NCI-H2107 treated with DMSO at 0.1 percent for 48 hours (cell line): ENCODE data around the gene CEP131.

Experiments
- DNase-seq: peaks from one replicate; lab custom pipeline; 2025; ENCODE audit not compliant: unreplicated experiment; lab: John Stamatoyannopoulos, UW

CEP131 gene

DNA sequence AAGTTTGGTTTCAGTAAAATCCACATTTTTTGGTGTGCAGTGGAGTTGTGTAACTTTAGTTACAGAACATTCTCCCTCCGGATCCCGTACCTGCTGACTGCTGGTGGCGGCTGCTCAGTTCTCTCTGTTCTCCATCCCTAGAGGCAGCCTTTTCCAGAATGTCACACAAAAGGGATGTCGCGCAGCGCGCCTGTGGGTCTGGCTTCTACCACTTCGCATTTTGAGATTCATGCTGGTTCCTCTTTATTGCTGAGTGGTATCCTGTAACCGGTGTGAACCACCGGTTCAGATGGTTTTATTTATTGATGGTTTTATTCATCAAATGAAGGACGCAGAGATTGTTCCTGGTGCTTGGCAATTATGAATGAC lies 981 bp upstream of the CEP131 start:
- peak; percentile 31 for DNase-seq

DNA sequence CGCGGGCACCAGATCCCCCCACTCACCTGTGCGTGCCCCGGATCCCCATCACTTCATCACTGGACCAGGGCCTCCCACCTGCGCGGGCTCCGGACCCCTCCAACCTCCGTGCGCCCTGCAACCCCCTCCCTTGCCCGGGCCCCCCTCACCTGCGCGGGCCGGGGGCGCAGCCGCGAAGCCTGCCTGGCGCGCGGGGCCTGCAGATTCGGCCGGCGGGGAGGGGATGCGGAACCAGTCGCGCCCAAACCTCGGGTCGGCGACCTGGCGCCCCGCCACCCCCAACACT lies 202 bp downstream of the CEP131 start:
- no peak for DNase-seq

DNA sequence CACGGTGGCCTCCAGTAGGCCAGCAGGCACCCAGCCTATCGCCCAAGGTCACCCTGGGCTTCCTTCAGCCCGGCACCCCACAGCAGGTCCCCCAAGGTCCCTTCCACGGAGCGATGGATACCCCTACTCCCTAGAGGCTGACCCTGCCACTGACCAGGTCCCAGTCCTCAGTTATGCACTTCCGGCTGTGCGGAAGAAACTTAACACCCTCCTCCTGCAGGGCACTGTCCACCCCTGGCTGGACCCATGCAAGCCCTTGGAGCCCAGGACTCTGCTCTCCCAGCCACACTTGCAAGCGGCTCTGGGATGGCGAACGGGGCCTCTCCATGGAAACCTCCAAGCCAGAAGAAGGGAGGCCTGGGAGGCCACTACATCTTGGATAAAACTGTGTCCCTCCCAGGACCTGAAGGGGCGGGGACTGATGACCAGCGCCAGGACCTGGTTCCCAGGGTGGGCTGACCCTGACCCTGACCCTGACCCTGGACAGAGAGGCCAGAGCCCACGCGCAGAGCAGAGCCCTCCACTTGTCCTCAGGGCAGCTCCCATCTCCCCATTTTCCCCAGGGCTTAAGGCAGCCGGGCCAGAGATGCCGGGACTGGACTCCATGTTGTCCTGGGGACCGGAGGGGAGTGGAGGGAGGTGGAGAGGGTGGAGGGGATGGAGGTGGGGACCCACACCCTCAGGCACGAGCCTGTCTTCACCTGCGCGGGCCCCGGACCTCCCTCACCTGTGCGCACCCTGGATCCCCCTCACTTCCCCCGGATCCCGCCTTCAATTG lies 734 bp downstream of the CEP131 start:
- no peak for DNase-seq

DNA sequence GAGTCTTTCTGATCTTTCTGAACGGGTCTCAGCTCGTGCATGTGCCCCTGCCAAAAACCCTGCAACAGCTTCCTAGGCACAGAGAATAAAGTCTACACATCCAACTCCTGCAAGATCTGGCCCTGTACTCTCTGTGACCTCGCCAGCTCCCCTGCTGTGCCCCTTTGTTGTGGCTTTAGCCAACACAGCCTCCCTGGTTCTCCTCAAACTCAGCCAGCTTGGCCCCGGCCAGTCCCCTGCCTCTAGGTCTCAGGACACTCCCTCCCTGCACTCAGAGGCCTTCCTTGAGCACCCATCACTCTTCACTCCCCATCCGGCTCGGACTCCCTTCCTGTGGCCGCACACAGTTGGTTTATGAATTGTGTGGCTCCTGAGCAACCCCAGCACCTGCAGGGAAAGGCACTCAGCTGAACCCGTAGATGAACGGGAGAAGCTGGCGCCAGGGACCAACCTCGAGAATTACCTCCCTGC lies 1.4 kb downstream of the CEP131 start:
- DNase-seq, result no peak

DNA sequence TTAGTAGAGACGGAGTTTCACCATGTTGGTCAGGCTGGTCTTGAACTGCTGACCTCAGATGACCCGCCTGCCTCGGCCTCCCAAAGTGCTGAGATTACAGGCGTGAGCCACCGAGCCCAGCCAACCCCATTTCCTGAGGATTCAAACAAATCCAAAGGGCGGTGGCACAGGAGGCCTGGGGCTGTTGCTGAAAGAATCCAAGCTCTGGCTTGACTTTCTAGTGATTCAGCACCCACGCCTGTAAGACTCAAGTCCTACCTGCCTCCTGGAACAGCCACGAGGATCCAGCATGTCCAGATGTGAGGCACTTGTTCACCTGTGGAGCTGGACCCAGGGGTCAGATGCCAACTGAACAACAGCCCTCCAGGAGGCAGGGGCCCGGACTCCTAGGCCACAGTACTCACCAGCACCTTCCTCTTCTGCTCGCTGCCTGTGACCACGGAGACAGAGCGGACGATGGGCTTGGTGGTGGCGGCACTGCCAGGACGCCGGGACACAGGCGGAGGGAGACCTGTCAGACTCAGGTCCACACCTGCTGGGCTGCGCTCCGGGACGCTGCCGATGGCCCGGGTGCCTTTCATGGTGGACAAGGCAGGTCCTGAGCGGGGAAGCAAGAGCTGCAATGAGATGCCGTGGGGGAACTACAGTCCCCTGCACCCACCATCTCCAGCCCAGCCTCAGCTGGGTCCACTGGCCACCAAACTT lies 3.1 kb downstream of the CEP131 start:
- no peak for DNase-seq

DNA sequence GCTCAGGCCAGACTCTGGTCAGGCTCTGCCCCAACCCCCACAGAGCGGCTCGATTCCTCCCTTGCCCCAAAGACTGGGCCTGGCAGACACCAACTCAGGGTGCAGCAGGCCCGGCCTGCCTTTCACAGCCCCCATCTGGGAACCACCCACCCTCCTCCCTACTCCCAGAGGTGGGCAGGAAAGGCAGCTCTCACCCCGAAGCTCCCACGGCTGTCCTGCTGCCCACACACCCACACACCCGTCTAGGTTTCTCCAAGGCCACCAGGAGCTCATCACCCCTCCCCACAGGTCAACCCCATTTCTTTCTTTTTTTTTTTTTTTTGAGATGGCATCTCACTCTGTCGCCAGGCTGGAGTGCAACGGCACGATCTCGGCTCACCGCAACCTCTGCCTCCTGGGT lies 3.8 kb downstream of the CEP131 start:
- DNase-seq, result no peak

DNA sequence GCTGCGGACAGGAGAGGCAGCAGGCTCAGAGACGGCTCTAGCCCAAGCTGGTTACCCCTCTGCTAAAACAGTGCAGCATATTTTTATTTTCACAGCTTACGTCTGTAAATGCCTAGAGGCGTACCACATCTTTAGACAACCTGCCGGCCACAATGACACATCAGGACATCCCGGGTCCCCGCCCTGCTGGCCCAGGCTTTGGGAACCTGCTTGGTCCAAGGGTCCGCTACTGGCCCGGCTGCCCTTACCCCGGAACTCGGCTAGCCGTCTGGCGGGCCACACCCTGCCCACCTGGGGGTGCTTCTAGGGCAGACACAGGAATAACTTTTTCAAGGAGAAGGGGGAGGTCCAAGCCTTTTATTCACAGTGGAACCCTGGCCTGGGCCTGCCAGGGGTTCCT lies 4.3 kb downstream of the CEP131 start:
- DNase-seq, result no peak

DNA sequence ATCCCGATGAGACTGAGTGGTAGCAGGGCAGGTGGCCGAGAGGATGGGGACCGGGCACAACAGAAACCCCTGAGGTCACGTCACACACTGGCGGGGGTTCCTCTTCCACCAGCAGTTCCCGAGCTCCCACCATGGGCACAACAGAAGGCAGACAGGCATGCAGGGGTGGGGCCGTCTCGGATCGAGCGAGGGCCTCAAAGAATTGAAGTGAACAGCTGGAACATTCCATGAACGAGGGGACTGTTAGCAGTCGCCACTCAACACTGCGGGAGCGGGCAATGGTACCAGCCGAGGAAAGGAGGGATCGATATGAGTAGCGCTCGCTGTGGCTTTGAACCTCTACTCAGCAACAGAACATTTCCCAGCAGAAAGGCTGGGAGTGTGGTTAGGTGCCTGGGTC lies 5.3 kb downstream of the CEP131 start:
- no peak for DNase-seq

DNA sequence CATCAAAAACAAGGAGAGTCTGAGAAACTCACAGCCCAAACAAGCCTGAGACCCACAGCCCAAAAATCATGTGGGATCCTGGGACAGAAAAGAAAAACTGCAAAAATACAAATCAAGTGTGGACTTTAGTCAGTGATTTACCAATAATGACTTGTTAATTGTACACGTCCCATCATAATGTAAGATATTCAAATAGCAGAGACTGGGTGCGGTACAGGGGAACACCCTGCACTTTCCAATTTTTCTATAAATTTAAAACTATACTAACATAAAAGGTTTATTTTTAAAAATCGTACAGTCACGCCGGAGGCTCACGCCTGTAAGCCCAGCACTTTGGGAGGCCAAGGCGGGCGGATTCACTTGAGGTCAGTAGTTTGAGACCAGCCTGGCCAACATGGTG lies 8.8 kb downstream of the CEP131 start:
- DNase-seq, result no peak

DNA sequence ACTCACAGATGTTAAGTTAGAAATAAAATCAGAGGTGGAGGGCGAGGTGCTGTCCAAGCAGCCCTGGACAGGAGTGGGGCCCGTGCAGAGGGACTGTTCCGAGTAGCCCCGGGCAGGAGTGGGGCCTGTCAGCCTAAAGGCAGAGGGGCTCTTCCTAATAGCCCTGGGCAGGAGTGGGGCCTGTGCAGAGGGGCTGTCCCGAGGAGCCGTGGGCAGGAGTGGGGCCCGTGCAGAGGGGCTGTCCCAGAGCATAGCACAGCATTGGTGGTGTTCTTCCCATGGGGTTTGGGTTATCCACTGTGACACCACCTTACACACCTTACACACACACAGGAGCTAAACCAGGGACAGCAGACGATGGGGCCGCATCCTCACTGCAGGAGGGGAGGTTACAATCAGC lies 10.4 kb downstream of the CEP131 start:
- no peak for DNase-seq

DNA sequence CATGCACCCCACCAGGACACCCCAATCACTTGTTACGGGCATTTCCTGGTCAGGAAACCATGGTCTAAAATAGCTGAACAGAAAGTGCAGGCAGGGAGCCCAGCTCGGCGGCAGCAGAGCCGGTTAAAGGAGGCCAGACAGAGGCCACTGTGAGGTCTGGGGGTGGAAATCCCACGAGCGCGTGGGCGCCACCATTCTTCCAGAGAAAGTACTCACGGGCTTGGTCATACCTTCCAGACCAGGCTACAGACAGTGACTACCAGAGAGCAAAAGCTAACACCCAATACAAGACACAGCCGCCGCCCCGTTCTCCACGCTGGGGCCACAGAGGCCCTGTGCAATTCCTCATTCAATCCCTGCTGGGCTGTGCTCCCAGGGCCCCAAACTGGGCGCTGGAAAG lies 11.9 kb downstream of the CEP131 start:
- DNase-seq, result no peak

DNA sequence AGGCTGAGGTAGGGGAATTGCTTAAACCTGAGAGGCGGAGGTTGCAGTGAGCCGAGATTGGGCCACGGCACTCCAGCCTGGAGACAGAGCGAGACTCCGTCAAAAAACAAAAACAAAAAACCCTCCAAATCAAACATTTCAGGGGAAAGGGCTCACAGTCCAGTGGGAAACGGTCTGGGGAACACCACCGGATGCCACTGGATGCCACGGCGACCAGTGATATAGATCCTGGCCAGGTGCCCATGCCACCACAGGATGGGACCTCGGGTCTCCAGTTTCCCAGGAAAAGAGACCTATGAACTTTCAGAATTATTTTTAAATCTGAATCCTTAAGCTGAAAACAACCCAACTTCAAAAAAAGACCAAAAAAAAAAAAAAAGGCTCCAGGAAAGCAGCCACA lies 12.3 kb downstream of the CEP131 start:
- no peak for DNase-seq

DNA sequence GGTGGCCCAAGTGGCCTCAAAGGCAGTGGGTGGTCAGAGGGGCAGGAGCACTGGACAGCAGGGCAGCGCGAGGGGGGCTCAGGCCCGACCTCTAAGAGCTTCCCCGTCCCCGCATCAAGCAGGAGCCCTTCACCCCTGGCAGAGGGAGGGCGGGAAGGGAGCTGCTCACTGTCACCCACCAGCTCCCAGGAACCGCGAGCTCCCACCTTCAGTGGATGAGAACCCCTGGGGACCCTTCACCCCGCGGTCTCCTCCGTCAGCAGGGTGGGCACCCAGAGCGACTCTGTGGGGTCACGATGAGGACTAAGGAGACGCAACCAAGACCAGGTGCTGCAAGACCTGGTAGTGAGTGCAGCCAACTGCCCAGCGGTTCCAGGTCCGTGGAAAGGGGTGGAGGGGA lies 13.6 kb downstream of the CEP131 start:
- no peak for DNase-seq

DNA sequence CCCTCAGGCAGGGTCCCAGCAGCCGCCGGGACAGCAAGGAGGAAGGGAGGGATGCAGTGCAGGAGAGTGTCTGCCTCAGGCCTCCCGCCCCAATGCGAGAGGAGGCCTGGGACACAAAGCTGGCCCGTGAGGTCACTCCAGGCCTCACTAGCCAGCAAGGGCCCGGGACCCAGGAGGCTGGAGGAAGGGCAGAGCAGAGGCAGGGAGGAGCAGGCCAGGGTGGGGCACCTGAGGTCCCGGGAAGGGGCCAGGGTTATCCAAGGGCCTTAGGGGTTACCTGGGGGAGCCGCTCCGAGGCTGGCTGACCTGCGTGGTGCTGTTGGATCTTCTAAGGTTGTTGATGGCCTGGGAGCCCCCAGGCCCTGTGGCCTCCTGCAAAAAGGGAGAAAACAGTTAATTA lies 14.1 kb downstream of the CEP131 start:
- DNase-seq, result no peak

DNA sequence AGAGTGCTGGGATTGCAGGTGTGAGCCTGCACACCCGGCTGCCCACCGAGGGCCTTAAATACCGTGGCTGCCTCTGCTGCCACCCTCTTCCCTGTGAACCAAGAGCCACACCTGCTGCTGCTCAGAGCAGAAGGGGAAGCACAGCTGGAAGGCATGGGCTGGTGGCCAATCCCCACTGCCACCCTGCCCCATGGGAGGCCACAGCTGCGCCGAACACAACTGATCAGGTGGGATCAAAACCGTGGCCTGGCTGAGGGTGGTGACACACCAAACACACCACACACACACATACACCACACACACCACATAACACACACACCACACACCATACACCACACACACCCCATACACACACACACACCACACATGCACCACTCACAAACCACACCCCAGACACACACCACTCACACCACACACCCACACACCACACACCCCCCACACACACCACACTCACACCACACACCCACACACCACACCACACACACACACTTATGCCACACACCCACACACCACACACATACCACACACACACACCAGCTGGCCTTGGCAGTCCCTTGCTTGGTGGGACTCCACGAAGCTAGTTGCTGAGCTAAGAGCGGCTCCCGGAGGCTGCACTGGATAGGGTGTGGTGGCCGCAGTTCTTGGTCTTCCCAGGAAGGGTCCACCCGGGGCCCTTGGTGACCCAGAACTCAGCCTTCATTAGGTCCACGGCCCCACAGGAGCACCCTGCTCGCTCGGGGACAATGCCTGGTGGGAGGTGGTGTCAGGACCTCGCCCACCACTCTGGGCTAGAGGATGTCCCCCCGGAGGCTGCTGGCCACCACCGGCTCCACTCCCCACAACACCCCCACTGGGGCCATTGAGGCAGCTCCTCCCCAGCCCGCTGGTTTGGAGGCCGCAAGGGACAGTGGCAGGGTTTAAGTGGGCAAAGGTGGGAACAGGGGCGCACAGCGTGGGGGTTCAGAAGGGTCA lies 14.9 kb downstream of the CEP131 start:
- DNase-seq, result peak; percentile 24

DNA sequence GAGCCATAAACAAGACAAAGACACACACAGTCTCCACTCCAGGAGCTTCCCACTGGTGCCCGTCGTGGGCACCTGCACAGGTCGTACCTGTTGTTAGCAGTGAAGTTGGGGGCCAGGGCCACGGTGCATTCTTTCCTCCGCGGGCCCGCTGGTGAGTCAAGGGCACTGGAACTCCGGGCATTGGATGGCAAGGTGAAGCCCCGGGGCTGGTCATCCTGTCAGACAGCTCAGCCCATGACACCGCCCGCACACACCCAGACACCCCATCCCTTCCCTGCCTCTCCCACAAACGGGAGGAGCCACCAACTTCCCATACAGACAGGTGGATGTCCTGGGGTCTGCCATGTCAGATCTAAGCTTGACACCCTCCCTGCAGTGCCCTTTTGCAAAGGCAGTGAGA lies 16.1 kb downstream of the CEP131 start:
- no peak for DNase-seq

DNA sequence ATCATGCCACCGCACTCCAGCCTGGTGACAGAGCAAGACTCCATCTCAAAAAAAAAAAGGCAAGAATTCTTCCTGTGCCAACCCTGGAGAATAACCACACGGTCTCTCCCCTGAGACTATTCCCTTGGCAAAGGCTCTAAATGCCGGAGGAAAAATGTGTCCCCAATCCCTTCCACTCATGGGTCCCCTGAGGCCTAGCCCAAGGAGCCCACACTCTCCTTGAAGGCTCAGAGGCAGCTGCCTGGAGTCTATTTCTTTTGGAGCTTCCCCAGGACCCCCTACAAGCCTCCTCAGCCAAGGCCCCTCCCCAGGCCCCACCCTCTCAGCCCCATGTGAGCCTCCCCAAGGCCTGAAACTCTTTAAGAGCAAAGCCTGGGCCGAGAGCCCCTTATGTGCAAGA lies 16.6 kb downstream of the CEP131 start:
- no peak for DNase-seq

DNA sequence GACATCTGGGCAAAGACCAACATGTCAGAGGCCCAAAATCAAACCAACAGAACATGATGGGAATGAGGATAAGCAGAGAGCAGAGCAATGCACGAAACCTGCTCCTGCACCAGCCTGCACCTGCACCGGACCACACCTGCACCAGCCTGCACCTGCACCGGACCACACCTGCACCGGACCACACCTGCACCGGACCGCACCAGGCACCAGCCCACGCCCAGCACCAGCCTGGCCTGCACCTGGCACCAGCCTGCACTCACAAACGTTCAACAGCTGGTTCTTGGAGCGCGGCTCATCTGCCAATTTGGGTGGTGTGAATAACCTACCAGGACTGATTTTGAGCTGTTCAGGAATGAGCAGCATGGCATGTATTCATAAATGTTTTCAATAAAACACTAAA lies 18.2 kb downstream of the CEP131 start:
- DNase-seq, result no peak

DNA sequence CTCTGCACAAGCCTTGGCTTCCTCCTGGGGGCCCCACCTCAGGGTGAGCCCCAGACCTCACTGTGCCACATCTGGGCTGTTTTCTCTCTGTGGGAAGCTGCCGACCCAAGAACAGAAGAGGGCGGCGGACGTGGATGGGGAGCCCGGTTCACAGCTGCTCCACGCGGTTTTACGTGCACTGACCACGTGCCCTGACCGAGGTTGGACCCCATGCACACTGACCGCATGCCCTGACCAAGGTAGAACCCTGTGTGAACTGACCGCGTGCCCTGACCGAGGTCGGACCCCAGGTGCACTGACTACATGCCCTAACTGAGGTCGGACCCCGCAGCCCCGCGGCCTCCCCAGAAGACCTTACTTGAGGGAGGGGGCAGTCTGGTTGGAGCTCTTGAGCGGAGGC lies 19.6 kb downstream of the CEP131 start:
- no peak for DNase-seq

DNA sequence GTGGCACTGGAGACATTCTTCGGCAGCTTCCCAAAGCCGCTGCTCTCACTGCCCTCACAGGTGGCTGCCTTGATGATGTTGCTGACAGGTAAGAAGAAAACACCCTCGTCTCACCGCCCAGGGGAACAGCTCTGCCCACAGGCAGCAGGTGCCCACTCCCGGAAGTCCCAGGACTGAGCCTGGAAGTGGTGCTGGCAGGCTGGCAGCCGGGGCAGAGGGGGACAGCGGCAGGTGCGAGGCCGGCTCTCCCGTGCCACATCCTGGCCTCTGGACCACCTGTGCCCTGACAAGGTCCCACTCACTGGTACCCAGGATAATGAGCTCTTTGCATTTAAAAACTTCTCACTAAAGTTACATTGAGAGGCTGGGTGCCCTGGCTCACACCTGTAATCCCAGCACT lies 20.4 kb downstream of the CEP131 start:
- no peak for DNase-seq

DNA sequence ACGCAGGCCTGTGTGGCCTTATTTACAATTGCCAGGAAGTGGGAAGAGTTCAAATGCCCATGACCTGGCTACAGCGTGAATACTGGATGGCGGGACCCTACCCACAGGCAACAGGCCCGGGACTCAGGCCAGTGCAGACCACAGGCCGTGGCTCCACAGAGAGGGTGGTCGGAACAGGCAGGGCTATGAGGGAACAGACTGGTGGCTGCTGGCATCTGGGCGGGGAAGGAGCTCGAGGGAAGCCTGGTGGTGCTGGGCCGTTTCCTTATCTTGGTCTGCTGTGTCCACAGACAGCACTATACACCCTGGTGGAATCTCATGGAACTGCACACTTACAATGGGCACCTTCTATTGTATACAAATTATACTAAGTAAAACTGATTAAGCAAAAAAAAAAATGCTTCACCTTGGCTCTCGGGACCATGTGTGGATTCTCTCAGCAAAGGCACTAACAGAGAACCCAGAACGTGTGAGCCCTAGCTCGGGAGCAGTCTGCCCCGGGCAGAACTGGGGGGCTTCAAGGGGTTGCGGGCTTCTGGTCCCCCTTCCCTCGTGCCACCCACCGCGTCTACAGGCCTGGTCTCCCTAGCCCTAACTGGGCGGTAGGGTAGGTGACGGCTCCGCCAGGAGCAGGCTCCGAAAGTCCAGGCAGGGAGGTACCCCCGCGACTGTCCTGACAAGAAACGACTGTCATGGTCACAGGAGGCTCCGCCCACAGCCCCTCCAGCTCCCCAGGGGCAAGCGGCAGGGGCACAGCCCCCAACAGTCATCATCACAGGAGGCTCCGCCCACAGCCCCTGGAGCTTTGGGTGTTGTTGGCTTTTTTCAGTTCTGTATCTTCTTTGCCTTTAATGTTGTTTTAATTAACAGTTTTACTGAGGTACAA lies 21.8 kb downstream of the CEP131 start:
- DNase-seq, result no peak
